Neural cell (in vitro differentiated cells): ENCODE measurements around the gene TSSK6. TPM values are rescaled to one million over a fixed set of nuclear protein-coding genes. Genes with fewer than 3 reads are reported as not detected.

Source experiments
- H2AFZ ChIP-seq: fragments of 200-600, 300-800 bp; sonication (generic), shearing (Covaris generic); 2 replicates; pipeline ENCODE4 v1.6.0; 2014; ENCODE audit warnings: low read depth, mild to moderate bottlenecking, antibody characterized with exemption, low read length, moderate library complexity
- H3F3A ChIP-seq: fragments of 200-600 bp; shearing (Covaris generic); 2 replicates; pipeline ENCODE4 v1.6.1; 2016; ENCODE audit warnings: mild to moderate bottlenecking, moderate library complexity, mixed read lengths, antibody characterized with exemption, low read length; ENCODE audit not compliant: insufficient read depth, poor library complexity, severe bottlenecking
- H3K27ac ChIP-seq: fragments of 200-600, 300-800 bp; sonication (generic), shearing (Covaris generic); 2 replicates; pipeline ENCODE4 v1.5.1; 2014; ENCODE audit warnings: mild to moderate bottlenecking, low read length, moderate library complexity
- H3K27me3 ChIP-seq: fragments of 300-800, 200-600 bp; sonication (generic), shearing (Covaris generic); 2 replicates; pipeline ENCODE4 v1.6.0; 2014; ENCODE audit warnings: mild to moderate bottlenecking, low read depth, low read length, moderate library complexity; ENCODE audit not compliant: insufficient read depth
- H3K36me3 ChIP-seq: fragments of 300-800, 200-600 bp; sonication (generic), shearing (Covaris generic); 2 replicates; pipeline ENCODE4 v1.5.1; 2014; ENCODE audit warnings: mild to moderate bottlenecking, antibody characterized with exemption, low read length, moderate library complexity; ENCODE audit not compliant: insufficient read depth
- H3K4me2 ChIP-seq: fragments of 300-800, 200-600 bp; sonication (generic), shearing (Covaris generic); 2 replicates; pipeline ENCODE4 v1.6.0; 2014; ENCODE audit warnings: mild to moderate bottlenecking, low read length
- H3K4me3 ChIP-seq: fragments of 300-800, 200-600 bp; sonication (generic), shearing (Covaris generic); 2 replicates; pipeline ENCODE4 v1.5.1; 2014; ENCODE audit warnings: mild to moderate bottlenecking, low read length, moderate library complexity
- H3K79me2 ChIP-seq: fragments of 200-600 bp; shearing (Covaris generic); replicated peaks from 2 replicates; pipeline ENCODE4 v1.6.0; 2014; ENCODE audit warnings: mild to moderate bottlenecking, low read length, moderate library complexity; ENCODE audit not compliant: insufficient read depth
- H3K9ac ChIP-seq: fragments of 300-800, 200-600 bp; sonication (generic), shearing (Covaris generic); 2 replicates; pipeline ENCODE4 v1.6.1; 2016; ENCODE audit warnings: mild to moderate bottlenecking, low read length, mixed read lengths
- H3K9me2 ChIP-seq: fragments of 200-600 bp; shearing (Covaris generic); 2 replicates; pipeline ENCODE4 v1.6.1; 2016; ENCODE audit warnings: mild to moderate bottlenecking, low read length, mixed read lengths; ENCODE audit not compliant: insufficient read depth
- H3K9me3 ChIP-seq: fragments of 200-600, 300-800 bp; sonication (generic), shearing (Covaris generic); 2 replicates; pipeline ENCODE4 v1.6.1; 2016; ENCODE audit warnings: mild to moderate bottlenecking, mixed run types, low read length, moderate library complexity, mixed read lengths
- H4K20me1 ChIP-seq: fragments of 200-600 bp; shearing (Covaris generic); 2 replicates; pipeline ENCODE4 v1.6.1; 2016; ENCODE audit warnings: mild to moderate bottlenecking, mixed run types; ENCODE audit not compliant: insufficient read depth
- CTCF ChIP-seq: fragments of 450-650 bp; IDR thresholded peaks from 2 replicates; pipeline ENCODE4 v1.5.1; 2014; ENCODE audit warnings: antibody characterized with exemption, mild to moderate bottlenecking, moderate library complexity; ENCODE audit not compliant: poor library complexity, severe bottlenecking
- EP300 ChIP-seq: fragments of 450-650 bp; conservative IDR thresholded peaks from 2 replicates; pipeline ENCODE4 v1.6.1; 2014; ENCODE audit warnings: antibody characterized with exemption, mild to moderate bottlenecking, moderate library complexity; ENCODE audit not compliant: poor library complexity, severe bottlenecking
- EZH2 ChIP-seq: fragments of 200-600, 300-800 bp; shearing (Covaris generic), sonication (generic); IDR thresholded peaks from 2 replicates; pipeline ENCODE4 v1.6.1; 2014; ENCODE audit warnings: antibody characterized with exemption, low read length, borderline replicate concordance, mild to moderate bottlenecking; ENCODE audit not compliant: insufficient read depth, poor library complexity, severe bottlenecking
- MXI1 ChIP-seq: fragments of 450-650 bp; conservative IDR thresholded peaks from 2 replicates; pipeline ENCODE4 v1.6.1; 2014; ENCODE audit warnings: antibody characterized with exemption, mild to moderate bottlenecking; ENCODE audit not compliant: poor library complexity, severe bottlenecking
- POLR2AphosphoS5 ChIP-seq: IDR thresholded peaks from 2 replicates; pipeline ENCODE4 v1.6.1; 2012
- RAD21 ChIP-seq: fragments of 450-650 bp; conservative IDR thresholded peaks from 2 replicates; pipeline ENCODE4 v1.6.1; 2014; ENCODE audit warnings: antibody characterized with exemption, mild to moderate bottlenecking, moderate library complexity
- REST ChIP-seq: IDR thresholded peaks from 2 replicates; pipeline ENCODE4 v1.6.1; 2012; ENCODE audit warnings: borderline replicate concordance
- SMC3 ChIP-seq: fragments of 450-650 bp; conservative IDR thresholded peaks from 2 replicates; pipeline ENCODE4 v1.6.1; 2014; ENCODE audit warnings: antibody characterized with exemption, mild to moderate bottlenecking, moderate library complexity; ENCODE audit not compliant: poor library complexity
- TAF1 ChIP-seq: IDR thresholded peaks from 2 replicates; pipeline ENCODE4 v1.6.1; 2012; ENCODE audit warnings: low read depth
- polyA plus RNA-seq: library from polyadenylated mRNA; depleted of rRNA; stranded (reverse); fragments of >200 nt; gene quantifications from 2 replicates; pipeline ENCODE4 v1.2.3, GENCODE V29; 2014

Gene TSSK6
- polyA plus RNA-seq, 1 donor from 2014 or later, result 5.3 TPM

- Histone ChIP-seq H3K27ac (no peak overlapping the region), H3K36me3 (no peaks in the 10 kb centered on the region), H3K9ac (no peak overlapping the region), H3K27me3 (no peaks in the 10 kb centered on the region), H3K79me2 (no peaks in the 10 kb centered on the region), H3K9me2 (no peaks in the 10 kb centered on the region), H3F3A (no peaks in the 10 kb centered on the region), H4K20me1 (no peaks in the 10 kb centered on the region), H3K4me2 (no peak overlapping the region), H2AFZ (no peak overlapping the region), H3K9me3 (no peaks in the 10 kb centered on the region), H3K4me3 (no peak overlapping the region)
- TF ChIP-seq TAF1 (no peak), EP300 (no peak), RAD21 (no peak), POLR2AphosphoS5 (no peak), MXI1 (no peak), CTCF (no peak), EZH2 (no peak), REST (no peak), SMC3 (no peak)
Measured at GRCh38 chr19:19549804-19550464, 34.6 kb upstream of the TSSK6 start.

- Histone ChIP-seq H3K27me3 (no peaks in the 10 kb centered on the region), H3K79me2 (no peaks in the 10 kb centered on the region), H3K4me2 (no peak overlapping the region), H3K9ac (no peak overlapping the region), H3K36me3 (no peaks in the 10 kb centered on the region), H3K4me3 (no peak overlapping the region), H2AFZ (no peak overlapping the region), H3F3A (no peaks in the 10 kb centered on the region), H3K9me3 (no peaks in the 10 kb centered on the region), H3K27ac (no peak overlapping the region), H4K20me1 (no peaks in the 10 kb centered on the region), H3K9me2 (no peaks in the 10 kb centered on the region)
- TF ChIP-seq TAF1 (no peak), MXI1 (no peak), SMC3 (no peak), EP300 (no peak)
Measured at GRCh38 chr19:19548915-19549759, 33.8 kb upstream of the TSSK6 start.
